HG03575 (cell line): ENCODE data around the gene NKD1.

ENCODE experiments used
- ATAC-seq: cut with Tn5 transposase; IDR thresholded peaks from one replicate; pipeline ENCODE4 v1.9.1; 2021; ENCODE audit not compliant: unreplicated experiment, insufficient number of reproducible peaks, low FRiP score; ENCODE audit errors: extremely low read depth

NKD1 gene

GRCh38 chr16:50616883-50617645 is 68.9 kb downstream of the NKD1 start:
- ATAC-seq = no peak

DNA sequence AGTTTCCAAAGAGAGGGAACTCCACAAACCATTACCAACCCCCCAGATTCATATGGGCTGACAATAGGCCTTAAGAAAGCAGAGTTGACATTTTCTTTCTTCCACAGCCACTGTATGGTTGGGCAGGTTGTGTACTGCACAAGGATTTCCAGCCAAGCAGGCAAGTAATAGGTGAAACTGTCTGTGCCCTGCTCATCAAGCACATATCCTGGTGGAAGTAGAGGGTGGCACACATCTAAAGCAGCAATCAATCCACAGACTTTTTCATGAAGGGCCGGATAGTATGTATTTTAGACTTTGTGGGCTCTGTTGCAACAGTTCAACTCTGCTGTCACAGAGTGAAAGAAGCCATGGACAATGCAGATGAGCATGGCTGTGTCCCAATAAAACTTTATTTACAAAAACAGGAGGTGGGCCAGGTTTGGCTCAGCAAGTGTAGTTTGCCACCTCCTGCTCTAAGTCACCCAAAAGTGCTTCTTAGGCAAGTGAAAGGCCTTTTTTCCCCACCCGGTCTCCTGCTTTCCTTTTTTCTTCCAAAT is 69.5 kb downstream of the NKD1 start:
- no peak for ATAC-seq

DNA sequence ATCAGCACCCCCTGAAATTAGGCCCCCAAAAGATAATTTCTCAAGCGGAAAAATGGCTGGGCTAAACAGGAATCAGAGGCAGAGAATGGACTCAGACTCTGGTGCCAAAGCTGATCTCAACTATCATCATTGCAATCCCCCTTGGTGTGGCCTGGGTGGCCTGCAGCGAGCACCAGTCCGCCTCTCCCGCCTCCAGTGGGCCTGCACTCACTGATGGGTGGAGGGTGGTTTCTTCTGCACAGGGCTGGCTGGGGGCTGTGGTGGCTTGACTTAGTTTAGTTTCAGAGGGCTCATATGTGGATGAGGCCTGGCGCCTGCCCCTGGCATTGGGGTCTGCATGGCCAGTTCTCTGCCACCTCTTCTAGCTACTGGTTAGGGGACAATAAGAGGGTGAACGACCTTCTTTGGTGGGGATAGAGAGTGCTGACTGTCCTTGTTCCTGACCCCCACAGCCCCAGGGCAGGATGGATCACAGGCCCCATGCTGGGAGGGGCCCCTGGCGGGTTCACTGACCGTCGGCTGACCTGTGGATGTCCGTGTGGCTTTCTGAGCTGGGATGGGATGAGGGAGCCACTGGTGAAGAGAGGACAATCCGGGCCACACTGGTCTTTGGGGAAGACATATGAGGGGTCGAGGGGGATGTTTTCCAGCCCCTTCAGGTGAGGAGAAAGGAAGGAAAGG is 70.2 kb downstream of the NKD1 start:
- no peak for ATAC-seq

DNA sequence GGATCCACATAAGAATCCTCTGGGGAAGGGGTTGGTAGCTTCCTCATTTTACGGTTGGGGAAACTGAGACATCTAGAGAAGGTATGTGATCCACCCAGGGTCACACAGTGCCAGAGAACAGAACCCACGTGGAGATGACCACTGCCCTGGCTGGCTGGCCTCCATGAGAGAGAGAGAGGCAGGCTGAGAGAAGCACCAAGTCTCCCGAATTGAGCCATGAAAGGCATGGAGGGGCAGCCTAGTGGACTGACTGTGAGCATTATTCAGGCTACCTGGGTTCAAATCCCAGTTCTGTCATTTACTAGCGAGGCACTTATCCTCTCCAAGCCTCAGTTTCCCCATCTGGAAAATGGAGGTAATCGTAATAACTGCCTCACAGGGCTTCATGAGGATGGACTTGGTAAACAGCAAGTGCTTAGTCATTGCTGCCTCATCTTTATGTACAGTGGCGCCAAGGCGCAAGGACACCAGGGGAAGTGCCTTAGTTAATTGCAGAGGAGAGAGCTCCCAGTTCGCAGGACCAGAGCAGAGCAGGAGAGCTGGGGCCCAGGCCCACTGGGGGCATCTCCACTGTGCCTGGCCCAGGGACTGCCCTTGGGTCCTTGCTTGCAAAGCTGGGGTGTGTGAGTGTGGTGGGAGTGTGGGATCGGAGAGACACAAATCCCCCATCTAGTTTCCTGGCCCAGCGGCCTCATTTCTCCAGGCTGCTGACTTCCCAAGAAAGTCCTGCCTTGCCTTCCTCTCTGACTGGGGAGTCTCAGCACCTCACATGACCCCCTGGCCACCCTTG is 71.7 kb downstream of the NKD1 start:
- no peak for ATAC-seq

DNA sequence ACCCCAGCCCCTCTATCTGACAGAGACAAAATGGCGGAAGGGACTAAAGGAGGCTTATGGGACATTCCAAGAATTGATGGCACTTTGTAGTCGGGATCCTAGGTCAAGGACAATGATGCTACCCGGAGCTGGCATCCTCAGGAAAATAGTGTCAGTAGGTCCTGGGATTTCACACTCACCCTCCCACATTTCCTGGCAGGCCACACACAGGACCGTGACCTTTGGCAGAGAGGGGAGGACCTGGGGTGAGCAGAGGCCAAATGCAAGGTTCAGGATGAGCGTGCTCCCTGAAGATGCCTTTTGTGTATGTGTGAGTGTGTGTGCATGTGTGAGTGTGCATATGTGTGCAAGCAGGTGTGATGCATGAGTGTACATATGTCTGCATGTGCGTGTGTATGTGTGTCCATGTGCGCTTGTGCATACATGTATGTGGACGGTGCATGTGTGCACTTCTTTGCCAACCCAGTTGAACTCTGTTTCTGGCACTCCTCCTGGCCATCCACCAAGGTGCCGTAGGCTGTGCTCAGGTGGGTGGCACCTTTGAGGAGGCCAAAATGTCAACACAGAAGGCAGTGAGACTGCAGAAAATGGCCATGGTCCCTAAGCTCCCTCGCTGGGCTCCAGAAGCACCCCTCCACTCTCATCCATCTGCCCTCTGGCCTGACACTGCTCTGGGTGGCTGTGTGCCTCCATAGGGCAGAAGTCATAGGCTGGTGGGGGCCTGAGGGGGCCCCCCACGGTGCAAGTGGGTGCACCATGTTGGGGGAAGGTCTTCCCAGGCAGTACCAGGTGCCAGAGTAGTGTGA is 72.7 kb downstream of the NKD1 start:
- ATAC-seq = no peak

GRCh38 chr16:50621452-50621792 is 73.2 kb downstream of the NKD1 start:
- no peak for ATAC-seq

DNA sequence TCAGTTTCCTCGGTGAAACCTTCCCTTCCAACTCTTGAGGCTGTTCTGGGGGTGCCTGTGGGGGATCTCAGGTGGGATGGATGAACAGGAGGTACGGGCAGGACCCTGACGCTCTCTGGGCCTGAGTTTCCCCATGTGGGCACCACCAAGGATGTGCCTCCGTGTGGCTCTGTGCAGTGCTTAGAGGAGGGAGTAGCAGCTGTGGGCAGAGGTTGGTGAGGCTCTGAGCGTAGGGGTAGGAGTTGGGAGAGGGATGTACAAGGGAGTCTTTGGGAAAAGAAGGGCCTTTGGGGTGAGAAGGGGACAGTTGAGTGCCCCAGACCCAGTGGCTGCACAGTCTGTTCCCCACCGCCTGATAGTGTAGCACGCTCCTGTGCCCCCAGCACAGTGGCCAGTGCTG is 73.8 kb downstream of the NKD1 start:
- no peak for ATAC-seq

DNA sequence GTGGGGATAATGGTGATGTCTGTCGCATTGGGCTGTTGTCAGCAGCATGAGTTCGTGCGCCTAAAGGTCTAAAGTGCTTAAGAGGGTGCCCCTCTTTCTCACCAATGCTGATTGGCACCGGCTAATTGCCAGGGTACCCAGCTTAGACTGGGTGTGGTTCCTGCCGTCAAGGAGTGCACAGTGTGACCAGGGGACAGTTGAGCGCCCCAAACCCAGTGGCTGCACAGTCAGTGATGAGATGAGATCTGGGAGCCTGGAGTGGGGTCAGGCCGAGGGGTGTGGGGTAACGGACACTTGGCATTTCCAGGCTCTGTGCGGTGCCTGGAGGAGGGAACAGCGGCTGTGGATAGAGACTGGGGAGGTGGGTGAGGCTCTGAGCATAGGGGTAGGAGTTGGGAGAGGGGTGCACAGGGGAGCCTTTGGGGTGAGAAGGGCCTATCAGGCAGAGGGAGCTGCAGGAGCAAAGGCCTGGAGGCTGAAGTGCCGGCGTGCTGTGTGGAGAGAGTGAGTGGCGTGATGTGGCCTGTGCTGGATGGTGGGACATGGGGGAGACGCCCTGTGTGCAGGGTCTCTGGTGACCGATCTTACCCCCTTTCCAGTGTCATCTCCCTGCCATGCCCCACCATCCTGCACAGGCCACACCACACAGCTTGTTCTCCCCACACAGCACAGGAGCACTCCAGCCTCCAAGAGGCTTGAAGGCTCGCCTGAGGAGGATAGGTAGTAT is 74.6 kb downstream of the NKD1 start:
- ATAC-seq = no peak

- ATAC-seq = no peak
Measured at GRCh38 chr16:50624449-50624970, 76.3 kb downstream of the NKD1 start.

DNA sequence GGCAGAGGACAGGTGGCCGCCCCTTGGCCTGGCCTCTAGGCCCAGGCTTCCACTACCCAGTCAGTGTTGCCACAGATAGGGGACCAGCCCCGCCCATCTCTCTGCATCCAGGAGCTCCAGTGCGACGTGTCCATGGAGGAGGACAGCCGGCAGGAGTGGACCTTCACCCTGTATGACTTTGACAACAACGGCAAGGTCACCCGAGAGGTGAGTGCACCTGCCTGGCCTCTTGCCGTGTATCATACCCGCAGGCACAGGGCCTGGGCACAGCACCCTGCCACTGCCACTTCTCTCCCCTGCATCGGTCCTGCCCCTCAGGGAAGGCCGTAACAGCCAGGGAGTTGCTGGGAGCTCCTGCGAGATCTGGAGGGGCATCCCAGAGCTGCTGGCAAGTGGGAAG is 77.2 kb downstream of the NKD1 start:
- no peak for ATAC-seq

GRCh38 chr16:50626868-50627267 is 78.7 kb downstream of the NKD1 start:
- ATAC-seq = no peak

DNA sequence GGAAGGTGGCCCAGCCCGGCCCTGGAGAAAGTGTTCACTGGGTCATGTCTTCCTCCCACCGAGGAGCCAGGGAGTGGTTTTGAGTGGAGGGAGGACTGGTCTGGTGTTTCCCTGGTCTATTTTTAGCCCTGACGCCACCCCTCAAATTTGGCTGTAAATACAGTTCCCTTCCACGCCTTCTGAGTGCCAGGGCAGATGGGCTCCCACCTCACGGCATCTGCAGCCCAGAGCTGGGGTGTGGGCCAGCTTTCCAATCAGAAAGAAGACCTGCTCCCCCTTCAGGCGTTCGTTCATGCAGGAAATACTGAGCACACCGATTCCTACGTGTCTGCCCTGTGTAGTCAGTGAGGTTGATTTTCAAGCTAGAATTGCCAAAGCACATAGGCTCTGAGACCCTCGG is 79.2 kb downstream of the NKD1 start:
- no peak for ATAC-seq

GRCh38 chr16:50628156-50628802 is 80.1 kb downstream of the NKD1 start:
- no peak for ATAC-seq

- ATAC-seq = no peak
Measured at GRCh38 chr16:50629334-50629733, 81.1 kb downstream of the NKD1 start.

GRCh38 chr16:50630394-50631020 is 82.3 kb downstream of the NKD1 start:
- no peak for ATAC-seq

GRCh38 chr16:50631249-50631984 is 83.2 kb downstream of the NKD1 start:
- ATAC-seq = no peak
